Measurements from ENCODE around the gene RDH13. TPM values are rescaled to one million over a fixed set of nuclear protein-coding genes. Genes with fewer than 3 reads are reported as not detected.
A peak's percentile ranks its signal among the peaks of the same experiment; 100 is the strongest.
"Not testable (repeated sequence)": the region's sequence is repeated elsewhere in the genome, so short reads cannot be mapped to it uniquely, and the experiment has no call there.

The RDH13 gene
- polyA plus RNA-seq, 2 of the 4 experiments (the other 2 are of a cell fraction), result 10.6 to 12.8 TPM

DNA sequence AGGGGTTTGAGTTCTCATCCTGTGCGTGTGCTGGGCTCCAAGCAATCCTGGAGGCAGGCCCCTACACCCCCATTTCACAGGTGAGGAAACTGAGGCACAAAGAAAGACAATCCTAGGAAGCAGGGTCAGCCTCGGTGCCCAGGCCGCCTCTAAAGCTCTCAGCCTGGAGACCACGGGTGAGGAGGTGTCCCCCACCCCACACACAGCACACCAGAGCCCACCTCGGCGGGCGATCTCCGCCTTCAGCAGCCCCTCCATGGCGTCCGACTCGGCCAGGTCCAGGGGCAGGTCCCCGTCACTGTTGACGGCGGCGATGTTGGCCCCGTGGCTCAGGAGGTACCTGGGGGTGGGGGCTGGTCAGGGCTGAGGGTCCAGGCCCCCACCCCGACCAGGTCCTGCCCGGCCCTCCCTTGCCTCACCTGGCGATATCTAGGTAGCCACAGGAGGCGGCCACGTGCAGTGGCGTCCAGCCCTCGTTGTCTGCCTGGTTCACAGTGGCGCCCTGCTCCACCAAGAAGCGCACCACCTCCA is 49.4 kb upstream of the RDH13 start:
- 94% methylated on average over 24 of the region's 25 CpGs for WGBS (ENCODE audit: missing lambda C conversion rate)
- FAIRE-seq, result no peak
- ChIA-PET POLR2A (no interaction called here), CTCF (interaction anchor here (0.5 to 1.6 kb wide), 4 partner anchors 23 to 600 kb away, joined by 3 to 12 read pairs (median 6); no protein-coding TSS in a partner anchor)
- Histone ChIP-seq H3K27ac (no peak overlapping the region), H3K4me3 (no peak overlapping the region), H3K4me1 (peaks cover 24% of the 10 kb centered on the region), H3K9me3 (no peaks in the 10 kb centered on the region), H3K4me2 (no peak overlapping the region)
- DNase-seq (ENCODE audit: low read depth in 1 of 2, low spot score in 1 of 2), result no peak
- no peak for ATAC-seq
- TF ChIP-seq MAZ (IDR thresholded peaks at IDR 0.05; ENCODE audit: borderline replicate concordance, low read depth, low read length) (no peak), NFE2L2 (conservative IDR thresholded peaks at IDR 0.05; ENCODE audit: low read length) (no peak), CHD2 (IDR thresholded peaks at IDR 0.05; ENCODE audit: low read length, partially characterized antibody) (no peak), ZNF302 (CRISPR knock-in tag; IDR thresholded peaks at IDR 0.05) (no peak), FOSL2 (IDR thresholded peaks at IDR 0.05) (no peak), FOSL2 (CRISPR knock-in tag; IDR thresholded peaks at IDR 0.05) (no peak), FOXS1 (CRISPR knock-in tag; IDR thresholded peaks at IDR 0.05) (no peak), HMGXB4 (CRISPR knock-in tag; IDR thresholded peaks at IDR 0.05; ENCODE audit: borderline replicate concordance) (no peak), RFX5 (IDR thresholded peaks at IDR 0.05) (no peak), NR3C1 (IDR thresholded peaks at IDR 0.05) (no peak), SREBF2 (IDR thresholded peaks at IDR 0.05) (no peak)
- TF ChIP-seq, protein P1, sequence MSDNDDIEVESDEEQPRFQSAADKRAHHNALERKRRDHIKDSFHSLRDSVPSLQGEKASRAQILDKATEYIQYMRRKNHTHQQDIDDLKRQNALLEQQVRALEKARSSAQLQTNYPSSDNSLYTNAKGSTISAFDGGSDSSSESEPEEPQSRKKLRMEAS (IDR thresholded peaks at IDR 0.05), result no peak

GRCh38 chr19:55111238-55111831 is 48.4 kb upstream of the RDH13 start:
- Histone ChIP-seq H3K9me3 (no peaks in the 10 kb centered on the region), H3K4me3 (no peak overlapping the region), H3K4me2 (no peak overlapping the region), H3K4me1 (peaks cover 24% of the 10 kb centered on the region), H3K27ac (no peak overlapping the region)
- no peak for FAIRE-seq
- ATAC-seq, result no peak
- CTCF ChIA-PET, result interaction anchor here (0.6 to 2.1 kb wide), 9 partner anchors 13 to 599 kb away, joined by 3 to 12 read pairs (median 4); partner anchors contain the start of gene DNAAF3
- 88% methylated on average over 21 of the region's 21 CpGs for WGBS (ENCODE audit: missing lambda C conversion rate)
- TF ChIP-seq CBX8 (IDR thresholded peaks at IDR 0.05) (no peak), RCOR1 (IDR thresholded peaks at IDR 0.05; ENCODE audit: low read depth, low read length) (no peak), FOSL2 (IDR thresholded peaks at IDR 0.05) (no peak), FOSL2 (CRISPR knock-in tag; IDR thresholded peaks at IDR 0.05) (no peak), KDM1A (IDR thresholded peaks at IDR 0.05; ENCODE audit: low read depth) (no peak), SREBF2 (IDR thresholded peaks at IDR 0.05) (no peak), ZSCAN20 (CRISPR knock-in tag; IDR thresholded peaks at IDR 0.05) (no peak), RARB (CRISPR knock-in tag; IDR thresholded peaks at IDR 0.05) (no peak), ZNF302 (CRISPR knock-in tag; IDR thresholded peaks at IDR 0.05) (no peak), MAZ (IDR thresholded peaks at IDR 0.05; ENCODE audit: borderline replicate concordance, low read depth, low read length) (no peak), FOXS1 (CRISPR knock-in tag; IDR thresholded peaks at IDR 0.05) (no peak), GATA3 (IDR thresholded peaks at IDR 0.05; ENCODE audit: borderline replicate concordance) (no peak)
- DNase-seq (ENCODE audit: low read depth in 1 of 2, low spot score in 1 of 2), result no peak
- POLR2A ChIA-PET, result interaction anchor here (0.6 kb wide), 1 partner anchor 296 kb away, joined by 3 read pairs; the partner anchor contains the start of gene UBE2S

- CTCF ChIA-PET, result interaction anchor here (1.5 to 2.1 kb wide), 3 partner anchors 12 to 192 kb away, joined by 3 to 5 read pairs (median 4); no protein-coding TSS in a partner anchor
- 89% methylated on average over 20 of the region's 20 CpGs for WGBS (ENCODE audit: missing lambda C conversion rate)
- ATAC-seq (no peak), FAIRE-seq (no peak), DNase-seq (ENCODE audit: low read depth in 1 of 2, low spot score in 1 of 2) (no peak)
- H3K27ac ChIP-seq, result peak overlapping the region in 1 of 2 experiments; percentile 7; a peak in 1 of 6 replicates
- no peak overlapping the region for H3K4me3 ChIP-seq
- peaks cover 11% of the 10 kb centered on the region for H3K4me1 ChIP-seq
- no peaks in the 10 kb centered on the region for H3K9me3 ChIP-seq
- no peak overlapping the region for H3K4me2 ChIP-seq
- TF ChIP-seq, protein P2, sequence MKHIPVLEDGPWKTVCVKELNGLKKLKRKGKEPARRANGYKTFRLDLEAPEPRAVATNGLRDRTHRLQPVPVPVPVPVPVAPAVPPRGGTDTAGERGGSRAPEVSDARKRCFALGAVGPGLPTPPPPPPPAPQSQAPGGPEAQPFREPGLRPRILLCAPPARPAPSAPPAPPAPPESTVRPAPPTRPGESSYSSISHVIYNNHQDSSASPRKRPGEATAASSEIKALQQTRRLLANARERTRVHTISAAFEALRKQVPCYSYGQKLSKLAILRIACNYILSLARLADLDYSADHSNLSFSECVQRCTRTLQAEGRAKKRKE (CRISPR knock-in tag; IDR thresholded peaks at IDR 0.05; ENCODE audit: low read depth), result no peak
- POLR2A ChIA-PET, result no interaction called here
These were observed 46.8 kb upstream of the RDH13 start for GRCh38 chr19:55109527-55110291.

GRCh38 chr19:55107252-55107651 is 44.3 kb upstream of the RDH13 start:
- ATAC-seq; H3K9me3 ChIP-seq; H3K27ac ChIP-seq; H3K4me3 ChIP-seq; POLR2A ChIA-PET; FAIRE-seq; DNase-seq (ENCODE audit: low read depth in 1 of 2, low spot score in 1 of 2); H3K4me2 ChIP-seq; H3K4me1 ChIP-seq: not testable (repeated sequence)
- 90% methylated on average over 3 of the region's 3 CpGs for WGBS (ENCODE audit: missing lambda C conversion rate)
- CTCF ChIA-PET, result interaction anchor here (0.6 to 10.2 kb wide), 4 partner anchors 11 to 25 kb away, joined by 3 to 110 read pairs (median 5); partner anchors contain the start of gene PPP1R12C
